Measurements from ENCODE around the gene ORAI2.
A peak's percentile ranks its signal among the peaks of the same experiment; 100 is the strongest.

ORAI2 gene

GRCh38 chr7:102433219-102434038, at the start of gene ORAI2:
ORAI2 (plus strand) TSS chr7:102433575; CDS start chr7:102438957, 5,382 bp downstream.
- H3K4me3 ChIP-seq (replicated peaks; ENCODE audit: low read depth, low read length), result peak within 1 kb of the TSS; percentile 67
- TF ChIP-seq CTCF (IDR thresholded peaks at IDR 0.05; ENCODE audit: low read depth, low read length, missing control alignments), result no peak
- DNase-seq (ENCODE audit: extremely low read depth, low read depth), result no peak

GRCh38 chr7:102387064-102387463, 46.3 kb upstream of the ORAI2 start:
- no peak for TF ChIP-seq CTCF (IDR thresholded peaks at IDR 0.05; ENCODE audit: low read depth, low read length, missing control alignments)
- no peak overlapping the region for H3K4me3 ChIP-seq (replicated peaks; ENCODE audit: low read depth, low read length)
- no peak for DNase-seq (ENCODE audit: extremely low read depth, low read depth)

- no peak for DNase-seq (ENCODE audit: extremely low read depth, low read depth)
Observed at GRCh38 chr7:102389810-102390209, 43.6 kb upstream of the ORAI2 start.

GRCh38 chr7:102390697-102391484, 42.5 kb upstream of the ORAI2 start:
- no peak for DNase-seq (ENCODE audit: extremely low read depth, low read depth)
- TF ChIP-seq CTCF (IDR thresholded peaks at IDR 0.05; ENCODE audit: low read depth, low read length, missing control alignments), result peak; percentile 92
- no peak overlapping the region for H3K4me3 ChIP-seq (replicated peaks; ENCODE audit: low read depth, low read length)

More at GRCh38 chr7:102389810-102390209, 43.6 kb upstream of the ORAI2 start:
- no peak for TF ChIP-seq CTCF (IDR thresholded peaks at IDR 0.05; ENCODE audit: low read depth, low read length, missing control alignments)
- no peak overlapping the region for H3K4me3 ChIP-seq (replicated peaks; ENCODE audit: low read depth, low read length)

- H3K4me3 ChIP-seq (replicated peaks; ENCODE audit: low read depth, low read length), result no peak overlapping the region
- DNase-seq (ENCODE audit: extremely low read depth, low read depth), result no peak
- no peak for TF ChIP-seq CTCF (IDR thresholded peaks at IDR 0.05; ENCODE audit: low read depth, low read length, missing control alignments)
Observed at GRCh38 chr7:102392330-102392729, 41.0 kb upstream of the ORAI2 start.

- no peak for TF ChIP-seq CTCF (IDR thresholded peaks at IDR 0.05; ENCODE audit: low read depth, low read length, missing control alignments)
- DNase-seq (ENCODE audit: extremely low read depth, low read depth), result no peak
- no peak overlapping the region for H3K4me3 ChIP-seq (replicated peaks; ENCODE audit: low read depth, low read length)
Observed at GRCh38 chr7:102393467-102393866, 39.9 kb upstream of the ORAI2 start.
